ENCODE measurements around the gene MTG1.

DNA sequence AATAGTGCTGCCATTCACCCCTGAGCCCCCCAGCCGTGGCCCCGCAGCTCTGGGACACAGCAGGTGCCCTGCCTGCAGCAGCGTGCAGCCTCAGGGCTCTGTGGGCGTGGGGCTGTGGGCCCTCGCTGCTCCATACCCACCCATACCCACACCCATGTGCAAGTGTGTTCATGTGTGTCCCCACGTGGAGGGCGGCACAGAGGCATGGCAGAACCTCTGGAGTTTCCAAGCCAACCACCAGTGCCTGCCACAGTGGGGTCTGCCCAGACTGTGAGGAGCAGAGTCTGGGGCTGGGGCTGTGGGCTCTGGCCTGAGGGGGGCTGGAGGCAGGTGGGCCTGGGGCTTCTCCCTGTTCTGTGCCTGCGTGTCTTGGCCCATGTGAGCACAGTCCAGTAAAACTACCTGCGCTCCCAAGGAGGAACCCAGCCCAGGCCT, 44.4 kb upstream of the MTG1 start:
- TF ChIP-seq, protein P1, sequence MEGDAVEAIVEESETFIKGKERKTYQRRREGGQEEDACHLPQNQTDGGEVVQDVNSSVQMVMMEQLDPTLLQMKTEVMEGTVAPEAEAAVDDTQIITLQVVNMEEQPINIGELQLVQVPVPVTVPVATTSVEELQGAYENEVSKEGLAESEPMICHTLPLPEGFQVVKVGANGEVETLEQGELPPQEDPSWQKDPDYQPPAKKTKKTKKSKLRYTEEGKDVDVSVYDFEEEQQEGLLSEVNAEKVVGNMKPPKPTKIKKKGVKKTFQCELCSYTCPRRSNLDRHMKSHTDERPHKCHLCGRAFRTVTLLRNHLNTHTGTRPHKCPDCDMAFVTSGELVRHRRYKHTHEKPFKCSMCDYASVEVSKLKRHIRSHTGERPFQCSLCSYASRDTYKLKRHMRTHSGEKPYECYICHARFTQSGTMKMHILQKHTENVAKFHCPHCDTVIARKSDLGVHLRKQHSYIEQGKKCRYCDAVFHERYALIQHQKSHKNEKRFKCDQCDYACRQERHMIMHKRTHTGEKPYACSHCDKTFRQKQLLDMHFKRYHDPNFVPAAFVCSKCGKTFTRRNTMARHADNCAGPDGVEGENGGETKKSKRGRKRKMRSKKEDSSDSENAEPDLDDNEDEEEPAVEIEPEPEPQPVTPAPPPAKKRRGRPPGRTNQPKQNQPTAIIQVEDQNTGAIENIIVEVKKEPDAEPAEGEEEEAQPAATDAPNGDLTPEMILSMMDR (conservative IDR thresholded peaks at IDR 0.05 in 1 of 2, IDR thresholded peaks at IDR 0.05 in 1 of 2; ENCODE audit: low read depth in 1 of 2, low read length in 2 of 2) = no peak
- no peak for TF ChIP-seq EZH2 (IDR thresholded peaks at IDR 0.05; ENCODE audit: low read length, missing control alignments)

Data from fibroblast of lung (primary cell).